OCI-LY3 (cell line): ENCODE measurements around the gene PHC2.

Experiments
- CTCF ChIP-seq: fragments of 200-600, 300-600 bp; sonication (generic); IDR thresholded peaks from 2 replicates; pipeline ENCODE4 v1.5.1; 2014; ENCODE audit warnings: antibody characterized with exemption, low read length, low read depth
- EZH2phosphoT487 ChIP-seq: fragments of 200-600 bp; shearing (Covaris generic); IDR thresholded peaks from 2 replicates; pipeline ENCODE4 v1.6.1; 2018; ENCODE audit warnings: antibody characterized with exemption, mixed run types, low read depth

GRCh38 chr1:33275195-33275594 lies 155.7 kb downstream of the PHC2 start:
- TF ChIP-seq EZH2phosphoT487, result no peak
- TF ChIP-seq CTCF, result no peak
